Kidney (tissue), 14 donors: Measurements from ENCODE around the gene C3orf22. TPM values are rescaled to one million over a fixed set of nuclear protein-coding genes. Genes with fewer than 3 reads are reported as not detected.

ENCODE experiments used
- DNase-seq, 5 donors: peaks; one replicate each; pipeline ENCODE4 v3.0.0-alpha.2; 2013 to 2020
- FAIRE-seq: peaks from 2 replicates; lab custom pipeline; 2012; peaks lifted over from hg19 to GRCh38; lab: Jason Lieb, UNC
- H3K27ac ChIP-seq, 2 donors: one replicate each; pipeline ENCODE4 v1.7.0; 2013; ENCODE audit warnings: low read depth in 2 of 2, low read length in 2 of 2, inconsistent platforms in 1 of 2
- H3K27me3 ChIP-seq: one replicate; pipeline ENCODE4 v1.7.1; 2013; ENCODE audit warnings: low read length, inconsistent platforms; ENCODE audit not compliant: control insufficient read depth, insufficient read depth
- H3K36me3 ChIP-seq, 3 donors: one replicate each; pipeline versions ENCODE4 v1.7.0 to v1.7.1; 2013; ENCODE audit warnings: low read length in 3 of 3, control low read depth in 1 of 3, inconsistent platforms in 1 of 3; ENCODE audit not compliant: insufficient read depth in 3 of 3, control insufficient read depth in 2 of 3
- H3K4me1 ChIP-seq, 3 donors: one replicate each; pipeline versions ENCODE4 v1.7.0 to v1.7.1; 2013; ENCODE audit warnings: low read length in 3 of 3, inconsistent platforms in 1 of 3, low read depth in 1 of 3; ENCODE audit not compliant: control insufficient read depth in 2 of 3, insufficient read depth in 2 of 3
- H3K4me3 ChIP-seq, 3 donors: one replicate each; pipeline versions ENCODE4 v1.7.0 to v1.8.1; 2013; ENCODE audit warnings: low read length in 3 of 3, control low read depth in 1 of 3, inconsistent platforms in 1 of 3
- H3K9ac ChIP-seq, 3 donors: one replicate each; pipeline versions ENCODE4 v1.7.0 to v1.7.1; 2013; ENCODE audit warnings: low read length in 3 of 3, control low read depth in 1 of 3, inconsistent platforms in 1 of 3
- H3K9me3 ChIP-seq, 3 donors: one replicate each; pipeline versions ENCODE4 v1.7.0 to v1.7.1; 2013; ENCODE audit warnings: low read length in 3 of 3, control low read depth in 1 of 3, inconsistent platforms in 1 of 3; ENCODE audit not compliant: control insufficient read depth in 2 of 3, insufficient read depth in 1 of 3
- CTCF ChIP-seq: IDR thresholded peaks from 3 replicates; pipeline ENCODE4 v1.5.1; 2012; ENCODE audit warnings: mild to moderate bottlenecking, moderate library complexity, borderline replicate concordance; ENCODE audit not compliant: insufficient read depth; ENCODE audit errors: extremely low read depth
- intact Hi-C: fragments of 100-400 bp; cut with DNase I; formaldehyde crosslinking; loops from one replicate; pipeline ENCODE4 v1.11.1; 2022
- polyA plus RNA-seq: library from polyadenylated mRNA; stranded (reverse); fragments of 350-450 nt; fragmentation: Illumina TruSeq; extraction: RNeasy Lipid Tissue Mini Kit (QIAGEN cat#74804); gene quantifications from one replicate; pipeline ENCODE4 v1.2.3, GENCODE V29; 2014; ENCODE audit warnings: low read depth, low replicate concordance; ENCODE audit not compliant: insufficient read depth
- total RNA-seq: library from RNA; stranded (reverse); fragmentation: NEBNext Ultra II Directional; extraction: Animal tissue kit (Norgen Biotek cat#: 25700); gene quantifications from one replicate; pipeline ENCODE4 v1.2.1, GENCODE V29; 2021
- donor health status: control.
- donor health status: control.
- donor health status: control.
- donor health status: control.
- donor health status: control.
- donor health status: DM: yes; HTN: yes; CAD: no.
- donor health status: Normal renal cell carcinoma (clear cell type).

C3orf22 gene
- total and polyA plus RNA-seq, 2 donors from 2014 or later, result not detected

- Histone ChIP-seq H3K9me3 (no peaks in the 10 kb centered on the region), H3K27ac (no peak overlapping the region), H3K27me3 (no peaks in the 10 kb centered on the region), H3K36me3 (no peaks in the 10 kb centered on the region), H3K4me1 (no peaks in the 10 kb centered on the region), H3K4me3 (no peak overlapping the region), H3K9ac (no peak overlapping the region)
- TF ChIP-seq CTCF, result no peak
- FAIRE-seq, result no peak
- intact Hi-C loops, result no loop called here
- DNase-seq, result peak in 2 of 5 donors; percentile 9 to 32
These were observed 7.5 kb downstream of the C3orf22 start for GRCh38 chr3:126551121-126551838.

GRCh38 chr3:126550488-126551051 lies 8.2 kb downstream of the C3orf22 start:
- no peaks in the 10 kb centered on the region for H3K27me3 ChIP-seq
- no peak for FAIRE-seq
- H3K36me3 ChIP-seq, result no peaks in the 10 kb centered on the region
- H3K4me1 ChIP-seq, result no peaks in the 10 kb centered on the region
- H3K9me3 ChIP-seq, result no peaks in the 10 kb centered on the region
- peak in 3 of 5 donors; percentile 4 to 72 (median 22) for DNase-seq
- H3K4me3 ChIP-seq, result no peak overlapping the region
- H3K9ac ChIP-seq, result no peak overlapping the region
- intact Hi-C loops, result no loop called here
- no peak for TF ChIP-seq CTCF
- no peak overlapping the region for H3K27ac ChIP-seq

- H3K4me1 ChIP-seq, result no peaks in the 10 kb centered on the region
- no peak overlapping the region for H3K27ac ChIP-seq
- no peak overlapping the region for H3K4me3 ChIP-seq
- DNase-seq (peak in 2 of 5 donors; percentile 27 to 62), FAIRE-seq (no peak)
- no peak overlapping the region for H3K9ac ChIP-seq
- no peaks in the 10 kb centered on the region for H3K27me3 ChIP-seq
- no peaks in the 10 kb centered on the region for H3K36me3 ChIP-seq
- H3K9me3 ChIP-seq, result no peaks in the 10 kb centered on the region
- intact Hi-C loops, result no loop called here
- no peak for TF ChIP-seq CTCF
These were observed 8.8 kb downstream of the C3orf22 start for GRCh38 chr3:126549861-126550487.
